ENCODE measurements around the gene SGSH.

DNA sequence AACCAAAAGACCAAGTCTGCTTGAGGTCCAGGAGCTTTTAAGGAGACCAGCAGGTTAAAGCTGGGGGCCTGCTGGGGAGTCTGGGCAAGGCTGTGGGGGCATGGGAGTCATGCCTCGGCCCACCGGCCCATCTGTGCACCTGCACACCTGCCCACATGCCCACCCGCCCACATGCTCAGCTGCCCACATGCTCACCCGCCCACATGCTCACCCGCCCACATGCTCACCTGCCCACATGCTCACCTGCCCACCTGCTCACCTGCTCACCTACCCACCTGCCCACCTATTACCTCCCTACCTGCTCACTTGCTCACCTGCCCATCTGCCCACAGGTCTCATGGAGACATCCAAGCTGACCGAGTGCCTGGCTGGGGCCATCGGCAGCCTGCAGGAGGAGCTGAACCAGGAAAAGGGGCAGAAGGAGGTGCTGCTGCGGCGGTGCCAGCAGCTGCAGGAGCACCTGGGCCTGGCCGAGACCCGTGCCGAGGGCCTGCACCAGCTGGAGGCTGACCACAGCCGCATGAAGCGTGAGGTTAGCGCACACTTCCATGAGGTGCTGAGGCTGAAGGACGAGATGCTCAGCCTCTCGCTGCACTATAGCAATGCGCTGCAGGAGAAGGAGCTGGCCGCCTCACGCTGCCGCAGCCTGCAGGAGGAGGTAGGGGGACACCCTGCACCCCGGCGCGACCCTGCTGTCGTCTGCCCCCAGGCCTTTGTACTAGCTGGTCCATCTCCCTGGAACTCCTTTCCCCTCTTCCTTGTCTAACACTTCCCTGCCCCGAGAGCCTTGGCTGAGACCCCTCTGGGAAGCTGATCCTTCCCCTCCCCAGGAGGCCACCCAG, 36.3 kb downstream of the SGSH start:
- TF ChIP-seq, protein P1, sequence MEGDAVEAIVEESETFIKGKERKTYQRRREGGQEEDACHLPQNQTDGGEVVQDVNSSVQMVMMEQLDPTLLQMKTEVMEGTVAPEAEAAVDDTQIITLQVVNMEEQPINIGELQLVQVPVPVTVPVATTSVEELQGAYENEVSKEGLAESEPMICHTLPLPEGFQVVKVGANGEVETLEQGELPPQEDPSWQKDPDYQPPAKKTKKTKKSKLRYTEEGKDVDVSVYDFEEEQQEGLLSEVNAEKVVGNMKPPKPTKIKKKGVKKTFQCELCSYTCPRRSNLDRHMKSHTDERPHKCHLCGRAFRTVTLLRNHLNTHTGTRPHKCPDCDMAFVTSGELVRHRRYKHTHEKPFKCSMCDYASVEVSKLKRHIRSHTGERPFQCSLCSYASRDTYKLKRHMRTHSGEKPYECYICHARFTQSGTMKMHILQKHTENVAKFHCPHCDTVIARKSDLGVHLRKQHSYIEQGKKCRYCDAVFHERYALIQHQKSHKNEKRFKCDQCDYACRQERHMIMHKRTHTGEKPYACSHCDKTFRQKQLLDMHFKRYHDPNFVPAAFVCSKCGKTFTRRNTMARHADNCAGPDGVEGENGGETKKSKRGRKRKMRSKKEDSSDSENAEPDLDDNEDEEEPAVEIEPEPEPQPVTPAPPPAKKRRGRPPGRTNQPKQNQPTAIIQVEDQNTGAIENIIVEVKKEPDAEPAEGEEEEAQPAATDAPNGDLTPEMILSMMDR (conservative IDR thresholded peaks at IDR 0.05; ENCODE audit: low read depth, low read length) = no peak
- no peak for TF ChIP-seq EZH2 (IDR thresholded peaks at IDR 0.05; ENCODE audit: borderline replicate concordance, low read depth, low read length, poor library complexity, severe bottlenecking)

Measured in A673 (cell line).